C4-2B (cell line): ENCODE data around the gene SEMA3D.

Experiments used
- ZFX ChIP-seq: fragments of 450-650 bp; IDR thresholded peaks from 2 replicates; pipeline ENCODE4 v1.6.1; 2017
- TF ChIP-seq, protein P1 (sequence below): fragments of 450-650 bp; conservative IDR thresholded peaks from 2 replicates; pipeline ENCODE4 v1.5.1; 2017; ENCODE audit warnings: mild to moderate bottlenecking

DNA sequence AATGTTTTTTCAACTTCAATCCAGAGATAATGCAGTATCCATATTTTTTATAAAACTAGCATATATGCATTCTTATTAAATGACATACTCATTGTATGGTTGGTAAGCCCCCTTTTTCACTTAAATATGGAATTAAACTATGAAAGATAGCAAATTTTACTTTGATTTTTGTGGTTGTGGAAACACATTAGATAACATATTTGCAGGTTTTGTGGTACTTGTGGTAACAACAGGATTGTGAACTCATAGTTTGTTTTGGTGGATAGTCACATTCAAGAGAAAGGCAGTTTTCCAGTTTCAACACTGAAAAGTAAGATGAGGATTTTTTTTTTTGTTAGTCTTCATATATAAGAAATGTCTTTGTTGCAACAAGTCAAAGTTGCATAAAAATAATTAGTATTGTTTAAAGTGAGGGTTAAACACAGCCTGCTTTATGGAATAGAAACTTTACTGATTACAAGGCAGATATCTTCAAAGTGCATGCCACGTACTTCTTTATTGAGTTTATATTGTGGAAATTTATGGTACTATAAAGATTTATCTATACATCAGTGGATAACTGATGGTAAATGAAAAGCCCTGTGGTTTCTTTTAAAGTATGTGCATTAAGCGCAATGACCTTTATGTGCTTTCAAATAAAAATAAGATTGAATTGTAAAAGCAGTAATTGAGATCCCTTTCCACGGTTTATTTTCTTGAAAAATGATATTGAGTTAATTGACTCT lies 39.7 kb upstream of the SEMA3D start:
- TF ChIP-seq, protein P1, sequence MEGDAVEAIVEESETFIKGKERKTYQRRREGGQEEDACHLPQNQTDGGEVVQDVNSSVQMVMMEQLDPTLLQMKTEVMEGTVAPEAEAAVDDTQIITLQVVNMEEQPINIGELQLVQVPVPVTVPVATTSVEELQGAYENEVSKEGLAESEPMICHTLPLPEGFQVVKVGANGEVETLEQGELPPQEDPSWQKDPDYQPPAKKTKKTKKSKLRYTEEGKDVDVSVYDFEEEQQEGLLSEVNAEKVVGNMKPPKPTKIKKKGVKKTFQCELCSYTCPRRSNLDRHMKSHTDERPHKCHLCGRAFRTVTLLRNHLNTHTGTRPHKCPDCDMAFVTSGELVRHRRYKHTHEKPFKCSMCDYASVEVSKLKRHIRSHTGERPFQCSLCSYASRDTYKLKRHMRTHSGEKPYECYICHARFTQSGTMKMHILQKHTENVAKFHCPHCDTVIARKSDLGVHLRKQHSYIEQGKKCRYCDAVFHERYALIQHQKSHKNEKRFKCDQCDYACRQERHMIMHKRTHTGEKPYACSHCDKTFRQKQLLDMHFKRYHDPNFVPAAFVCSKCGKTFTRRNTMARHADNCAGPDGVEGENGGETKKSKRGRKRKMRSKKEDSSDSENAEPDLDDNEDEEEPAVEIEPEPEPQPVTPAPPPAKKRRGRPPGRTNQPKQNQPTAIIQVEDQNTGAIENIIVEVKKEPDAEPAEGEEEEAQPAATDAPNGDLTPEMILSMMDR, result 0 out of 2 replicates have a peak, but pooled peaks have one; percentile 5
- no peak for TF ChIP-seq ZFX
